ENCODE results near the gene VWA5B2.
"Not testable (repeated sequence)": the region's sequence is repeated elsewhere in the genome, so short reads cannot be mapped to it uniquely, and the experiment has no call there.

Gene VWA5B2

GRCh38 chr3:184241447-184242296, 12.3 kb downstream of the VWA5B2 start:
- DNase-seq (ENCODE audit: low read depth in 3 of 3), result no peak

- no peak for DNase-seq (ENCODE audit: low read depth in 3 of 3)
Observed at GRCh38 chr3:184242297-184242685, 12.9 kb downstream of the VWA5B2 start.

GRCh38 chr3:184248454-184249411, 19.3 kb downstream of the VWA5B2 start, which contains the start of gene ALG3:
ALG3 (minus strand) TSS chr3:184248962; CDS start chr3:184248940, 22 bp downstream.
- peak; percentile 75 to 80 (median 76) for DNase-seq (ENCODE audit: low read depth in 3 of 3)

GRCh38 chr3:184249412-184250166, 20.2 kb downstream of the VWA5B2 start, which contains the start of gene EEF1AKMT4:
EEF1AKMT4 (plus strand) TSS chr3:184249672; CDS start chr3:184249695, 23 bp downstream.
- DNase-seq (ENCODE audit: low read depth in 3 of 3), result peak; percentile 89 to 91 (median 91)

GRCh38 chr3:184250167-184250828, 20.9 kb downstream of the VWA5B2 start:
- peak; percentile 79 to 81 (median 80) for DNase-seq (ENCODE audit: low read depth in 3 of 3)

- no peak for DNase-seq (ENCODE audit: low read depth in 3 of 3)
Observed at GRCh38 chr3:184255291-184256039, 26.1 kb downstream of the VWA5B2 start.

- no peak for DNase-seq (ENCODE audit: low read depth in 3 of 3)
Observed at GRCh38 chr3:184257083-184257915, 27.9 kb downstream of the VWA5B2 start.

GRCh38 chr3:184258926-184259325, 29.5 kb downstream of the VWA5B2 start:
- DNase-seq (ENCODE audit: low read depth in 3 of 3), result no peak

- DNase-seq (ENCODE audit: low read depth in 3 of 3), result no peak
Observed at GRCh38 chr3:184259396-184259877, 30.1 kb downstream of the VWA5B2 start.

- no peak for DNase-seq (ENCODE audit: low read depth in 3 of 3)
Observed at GRCh38 chr3:184259878-184260723, 30.7 kb downstream of the VWA5B2 start.

GRCh38 chr3:184260724-184261269, 31.4 kb downstream of the VWA5B2 start:
- DNase-seq (ENCODE audit: low read depth in 3 of 3), result no peak

GRCh38 chr3:184261270-184261853, 32.0 kb downstream of the VWA5B2 start, which contains the start of gene CAMK2N2:
CAMK2N2 (minus strand) TSS chr3:184261553; CDS start chr3:184261285, 268 bp downstream.
- DNase-seq (ENCODE audit: low read depth in 3 of 3), result peak in 1 of 3 experiments; percentile 44

GRCh38 chr3:184261854-184262763, 32.7 kb downstream of the VWA5B2 start:
- no peak for DNase-seq (ENCODE audit: low read depth in 3 of 3)

- no peak for DNase-seq (ENCODE audit: low read depth in 3 of 3)
Observed at GRCh38 chr3:184262764-184263179, 33.4 kb downstream of the VWA5B2 start.

GRCh38 chr3:184267249-184267648, 37.9 kb downstream of the VWA5B2 start:
- not testable (repeated sequence) for DNase-seq (ENCODE audit: low read depth in 3 of 3)

GRCh38 chr3:184272269-184272668, 42.9 kb downstream of the VWA5B2 start:
- DNase-seq (ENCODE audit: low read depth in 3 of 3), result no peak

Measured in stimulated activated CD4-positive, alpha-beta T cell treated with anti-CD3 and anti-CD28 coated beads, TNF-alpha, amount 100 ng/mL, for 4 hours (primary cell).